ENCODE measurements around the gene CDSN. TPM values are rescaled to one million over a fixed set of nuclear protein-coding genes. Genes with fewer than 3 reads are reported as not detected.

CDSN gene
- total RNA-seq, 2 donors from 2014 or later: not detected

DNA sequence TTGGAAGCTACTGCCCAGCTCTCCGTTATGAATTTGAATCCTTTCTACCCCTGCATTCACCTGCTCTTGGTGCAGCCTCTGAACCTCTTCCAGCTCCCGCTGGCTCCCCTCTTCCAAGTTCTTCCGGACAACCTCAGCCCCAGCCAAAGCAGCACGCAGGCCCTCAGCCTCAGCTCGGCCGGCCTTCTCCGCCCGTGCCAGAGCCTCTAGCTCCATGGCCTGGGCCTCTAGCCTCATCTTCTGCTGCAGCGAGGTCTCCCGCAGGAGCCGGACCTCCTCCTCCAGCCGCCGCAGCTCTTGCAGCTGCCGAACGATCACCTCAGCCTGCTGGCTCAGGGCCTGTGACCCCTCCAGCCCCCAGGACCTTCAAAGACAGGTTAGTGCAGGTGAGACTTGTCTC is 34.2 kb upstream of the CDSN start:
- DNase-seq (ENCODE audit: low spot score in 2 of 2) (no peak), ATAC-seq (no peak)
- H3K27ac Mint-ChIP-seq: no peak overlapping the region
- H3K9me3 Mint-ChIP-seq: no peaks in the 10 kb centered on the region
- H3K36me3 Mint-ChIP-seq: peaks cover 12 to 22% of the 10 kb centered on the region in 2 donors

GRCh38 chr6:31152781-31153180 is 32.5 kb upstream of the CDSN start:
- H3K36me3 Mint-ChIP-seq: peaks cover 0 to 7% of the 10 kb centered on the region in 2 donors
- ATAC-seq (no peak), DNase-seq (ENCODE audit: low spot score in 2 of 2) (no peak)
- peak overlapping the region in 1 of 2 donors; percentile 63 for H3K27ac Mint-ChIP-seq
- H3K9me3 Mint-ChIP-seq: no peaks in the 10 kb centered on the region

GRCh38 chr6:31149827-31150447 is 29.7 kb upstream of the CDSN start:
- Mint-ChIP-seq H3K9me3 (no peaks in the 10 kb centered on the region), H3K27ac (peak overlapping the region in 1 of 2 donors; percentile 50), H3K36me3 (no peaks in the 10 kb centered on the region)
- DNase-seq (ENCODE audit: low spot score in 2 of 2) (no peak), ATAC-seq (no peak)

- DNase-seq (ENCODE audit: low spot score in 2 of 2): no peak
- no peak for ATAC-seq
- Mint-ChIP-seq H3K27ac (no peak overlapping the region), H3K9me3 (no peaks in the 10 kb centered on the region), H3K36me3 (no peaks in the 10 kb centered on the region)
Observed at GRCh38 chr6:31145386-31145785, 25.1 kb upstream of the CDSN start.

DNA sequence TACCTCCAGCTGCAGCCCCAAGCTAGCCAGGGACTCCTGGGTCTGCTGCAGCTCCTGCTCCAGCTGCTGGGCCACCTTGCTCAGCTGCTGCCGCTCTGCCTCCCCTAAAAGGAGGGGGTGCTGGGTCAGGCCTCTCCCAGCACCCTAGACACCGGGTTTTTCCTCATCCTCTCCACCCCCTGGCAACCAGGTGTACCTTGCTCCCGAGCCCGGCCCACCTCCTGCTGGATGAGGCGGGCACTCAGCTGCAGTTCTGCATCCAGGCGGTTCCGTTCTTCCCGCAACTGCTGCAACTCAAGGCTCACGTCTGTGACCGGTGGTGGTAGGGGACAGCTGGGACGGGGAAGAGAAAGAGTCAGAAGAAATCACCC is 24.7 kb upstream of the CDSN start:
- H3K9me3 Mint-ChIP-seq: no peaks in the 10 kb centered on the region
- H3K27ac Mint-ChIP-seq: no peak overlapping the region
- ATAC-seq (no peak), DNase-seq (ENCODE audit: low spot score in 2 of 2) (no peak)
- H3K36me3 Mint-ChIP-seq: no peaks in the 10 kb centered on the region

DNA sequence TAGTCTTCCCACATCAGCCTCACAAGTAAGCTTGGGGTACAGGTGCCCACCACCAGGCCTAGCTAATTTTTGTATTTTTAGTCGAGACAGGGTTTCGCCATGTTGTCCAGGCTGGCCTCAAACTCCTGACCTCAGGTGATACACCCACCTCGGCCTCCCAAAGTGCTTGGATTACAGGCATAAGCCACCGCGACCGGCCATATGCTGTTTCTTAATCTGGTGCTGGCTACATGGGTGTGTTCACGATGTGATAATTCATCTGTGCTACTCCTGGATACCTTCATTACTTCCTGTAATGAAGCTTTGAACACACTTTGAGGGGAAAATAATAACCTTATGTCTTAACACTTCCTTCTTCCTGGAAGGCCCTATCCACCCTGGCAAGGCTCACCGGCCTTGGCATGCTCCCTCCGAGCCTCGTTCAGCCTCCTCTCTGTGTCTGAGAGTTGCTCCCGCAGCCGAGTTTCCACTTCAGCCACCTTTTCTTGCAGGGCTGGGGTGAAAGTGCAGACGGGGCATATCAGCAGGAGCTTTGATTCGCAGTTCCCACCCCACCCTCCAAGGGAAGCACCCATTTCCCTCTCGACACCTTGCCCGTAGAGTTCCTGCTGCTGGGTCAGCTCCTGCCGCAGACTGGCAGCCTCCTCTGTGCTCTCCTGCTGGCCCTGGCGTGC is 24.2 kb upstream of the CDSN start:
- Mint-ChIP-seq H3K27ac (no peak overlapping the region), H3K36me3 (no peaks in the 10 kb centered on the region), H3K9me3 (no peaks in the 10 kb centered on the region)
- ATAC-seq (no peak), DNase-seq (ENCODE audit: low spot score in 2 of 2) (no peak)

GRCh38 chr6:31143148-31143547 is 22.9 kb upstream of the CDSN start:
- Mint-ChIP-seq H3K36me3 (no peaks in the 10 kb centered on the region), H3K27ac (peak overlapping the region in 1 of 2 donors; percentile 13), H3K9me3 (no peaks in the 10 kb centered on the region)
- ATAC-seq (no peak), DNase-seq (ENCODE audit: low spot score in 2 of 2) (no peak)

GRCh38 chr6:31142361-31142761 is 22.1 kb upstream of the CDSN start:
- Mint-ChIP-seq H3K27ac (peak overlapping the region in 1 of 2 donors; percentile 39), H3K9me3 (no peaks in the 10 kb centered on the region), H3K36me3 (no peaks in the 10 kb centered on the region)
- ATAC-seq (no peak), DNase-seq (ENCODE audit: low spot score in 2 of 2) (no peak)

DNA sequence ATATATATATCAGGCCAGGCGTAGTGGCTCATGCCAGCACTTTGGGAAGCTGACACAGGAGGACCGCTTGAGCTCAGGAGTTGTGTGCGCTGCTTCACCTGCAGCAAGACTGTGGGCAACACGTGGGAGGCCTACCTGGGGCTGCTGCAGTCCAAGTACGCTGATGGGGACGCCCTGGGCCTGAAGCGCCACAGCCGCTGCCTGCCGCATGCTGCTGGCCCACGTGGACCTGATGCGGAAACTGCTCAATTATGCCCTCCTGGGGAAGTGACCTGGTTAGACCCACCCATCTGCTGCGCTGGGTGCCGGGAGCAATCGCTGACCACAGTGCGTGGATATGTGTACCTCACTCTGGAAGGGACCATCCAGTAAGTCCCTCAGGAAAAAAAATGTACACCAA is 20.4 kb upstream of the CDSN start:
- H3K9me3 Mint-ChIP-seq: no peaks in the 10 kb centered on the region
- DNase-seq (ENCODE audit: low spot score in 2 of 2): no peak
- H3K27ac Mint-ChIP-seq: no peak overlapping the region
- no peaks in the 10 kb centered on the region for H3K36me3 Mint-ChIP-seq
- no peak for ATAC-seq

DNA sequence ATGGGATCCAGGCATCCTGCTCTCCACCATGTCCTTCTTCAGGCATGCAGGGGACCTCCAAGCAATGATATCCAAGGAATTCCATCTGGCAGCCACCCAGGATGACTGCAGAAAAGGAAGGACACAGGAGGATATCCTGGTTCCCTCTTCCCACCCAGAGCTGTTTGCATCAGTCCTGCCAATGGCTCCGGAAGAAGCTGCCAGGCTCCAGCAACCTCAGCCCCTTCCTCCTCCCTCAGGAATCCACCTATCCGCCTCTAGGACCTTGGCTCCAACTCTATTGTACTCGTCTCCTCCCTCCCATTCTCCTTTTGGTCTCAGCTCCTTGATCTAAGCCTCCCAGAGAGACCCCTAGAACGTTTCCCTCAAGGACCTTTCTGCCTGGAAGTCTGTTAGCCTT is 19.4 kb upstream of the CDSN start:
- Mint-ChIP-seq H3K27ac (no peak overlapping the region), H3K36me3 (no peaks in the 10 kb centered on the region), H3K9me3 (no peaks in the 10 kb centered on the region)
- DNase-seq (ENCODE audit: low spot score in 2 of 2) (no peak), ATAC-seq (no peak)

GRCh38 chr6:31138982-31139381 is 18.7 kb upstream of the CDSN start, which contains the start of gene PSORS1C2:
Gene PSORS1C2 (minus strand): TSS chr6:31139066. CDS start chr6:31139026, 40 bp downstream.
- no peaks in the 10 kb centered on the region for H3K36me3 Mint-ChIP-seq
- H3K27ac Mint-ChIP-seq: peak within 1 kb of the TSS in 1 of 2 donors; percentile 86
- no peak for ATAC-seq
- DNase-seq (ENCODE audit: low spot score in 2 of 2): no peak
- H3K9me3 Mint-ChIP-seq: no peaks in the 10 kb centered on the region

DNA sequence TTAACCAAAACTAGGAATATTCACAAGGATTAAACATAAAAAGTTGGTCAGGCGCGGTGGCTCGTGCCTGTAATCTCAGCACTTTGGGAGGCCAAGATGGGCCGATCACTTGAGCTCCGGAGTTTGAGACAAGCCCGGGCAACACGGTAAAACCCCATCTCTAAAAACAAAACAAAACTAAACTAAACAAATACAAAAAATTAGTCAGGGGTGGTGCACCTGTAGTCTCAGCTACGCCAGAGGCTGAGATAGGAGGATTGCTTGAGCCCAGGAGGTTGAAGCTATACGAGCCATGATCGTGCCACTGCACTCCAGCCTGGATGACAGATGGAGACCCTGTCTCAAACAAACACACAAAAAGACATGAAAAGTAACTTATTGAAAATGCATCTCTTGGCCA is 15.5 kb upstream of the CDSN start:
- DNase-seq (ENCODE audit: low spot score in 2 of 2) (no peak), ATAC-seq (no peak)
- no peaks in the 10 kb centered on the region for H3K36me3 Mint-ChIP-seq
- H3K9me3 Mint-ChIP-seq: no peaks in the 10 kb centered on the region
- H3K27ac Mint-ChIP-seq: no peak overlapping the region

- H3K27ac Mint-ChIP-seq: no peak overlapping the region
- no peaks in the 10 kb centered on the region for H3K36me3 Mint-ChIP-seq
- no peak for DNase-seq (ENCODE audit: low spot score in 2 of 2)
- no peaks in the 10 kb centered on the region for H3K9me3 Mint-ChIP-seq
- no peak for ATAC-seq
Observed at GRCh38 chr6:31132806-31133205, 12.6 kb upstream of the CDSN start.

DNA sequence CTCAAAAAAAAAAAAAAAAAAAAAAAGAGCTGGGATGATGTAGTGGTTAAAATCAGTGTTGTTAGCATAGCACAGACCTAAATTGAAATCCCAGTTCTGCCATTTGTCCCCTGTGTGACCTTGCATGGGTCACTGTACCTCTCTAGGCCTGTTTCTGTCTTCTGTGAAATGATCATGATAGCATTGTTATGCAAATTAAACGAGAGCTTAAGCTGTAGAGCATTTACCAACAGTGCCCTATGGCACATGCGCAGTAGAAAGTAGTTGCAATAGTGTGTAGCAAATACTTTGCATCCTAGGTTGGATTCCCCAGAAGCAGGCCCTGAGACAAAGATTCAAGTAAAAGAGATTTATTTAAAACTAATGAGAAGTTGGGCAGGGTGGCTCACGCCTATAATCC is 11.3 kb upstream of the CDSN start:
- no peaks in the 10 kb centered on the region for H3K9me3 Mint-ChIP-seq
- H3K27ac Mint-ChIP-seq: no peak overlapping the region
- no peak for DNase-seq (ENCODE audit: low spot score in 2 of 2)
- no peaks in the 10 kb centered on the region for H3K36me3 Mint-ChIP-seq
- no peak for ATAC-seq

DNA sequence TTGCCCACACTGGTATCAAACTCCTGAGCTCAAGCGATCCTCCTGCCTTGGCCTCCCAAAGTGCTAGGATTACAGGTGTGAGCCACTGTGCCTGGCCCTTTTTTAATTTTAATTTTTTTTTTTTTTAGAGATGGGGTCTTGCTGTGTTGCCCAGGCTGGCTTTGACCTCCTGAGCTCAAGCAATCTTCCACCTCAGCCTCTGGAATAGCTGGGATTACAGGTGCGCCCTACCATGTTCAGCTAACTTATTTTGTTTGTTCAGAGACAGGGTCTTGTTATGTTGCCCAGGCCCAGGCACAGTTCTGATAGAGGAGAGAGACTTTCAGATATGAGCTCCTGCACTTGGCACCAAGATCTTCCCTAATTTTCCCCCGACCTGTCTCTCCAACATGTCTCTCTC is 10.5 kb upstream of the CDSN start:
- Mint-ChIP-seq H3K27ac (no peak overlapping the region), H3K36me3 (no peaks in the 10 kb centered on the region), H3K9me3 (no peaks in the 10 kb centered on the region)
- ATAC-seq (no peak), DNase-seq (ENCODE audit: low spot score in 2 of 2) (no peak)

- ATAC-seq (no peak), DNase-seq (ENCODE audit: low spot score in 2 of 2) (no peak)
- no peaks in the 10 kb centered on the region for H3K9me3 Mint-ChIP-seq
- H3K27ac Mint-ChIP-seq: no peak overlapping the region
- H3K36me3 Mint-ChIP-seq: no peaks in the 10 kb centered on the region
Observed at GRCh38 chr6:31129130-31129529, 8.9 kb upstream of the CDSN start.

- H3K36me3 Mint-ChIP-seq: no peaks in the 10 kb centered on the region
- ATAC-seq: peak; percentile 73
- no peak overlapping the region for H3K27ac Mint-ChIP-seq
- H3K9me3 Mint-ChIP-seq: no peaks in the 10 kb centered on the region
- peak; percentile 67 to 82 for DNase-seq (ENCODE audit: low spot score in 2 of 2)
Observed at GRCh38 chr6:31128093-31128676, 7.9 kb upstream of the CDSN start.

All from activated naive CD4-positive, alpha-beta T cell treated with anti-CD3 and anti-CD28 coated beads, Interleukin-2, amount 50 U/mL, for 72 hours (primary cell).